ENCODE results near the gene SERTAD3. TPM values are rescaled to one million over a fixed set of nuclear protein-coding genes. Genes with fewer than 3 reads are reported as not detected.

Gene SERTAD3
- total RNA-seq, 1 experiment from 2014 or later: 30.9 TPM

- no peaks in the 10 kb centered on the region for H3K9me3 ChIP-seq (ENCODE audit: control insufficient read depth, low read depth, low read length)
- H3K27ac ChIP-seq (ENCODE audit: insufficient read length, low read depth, low read length): no peak overlapping the region
- H2BK5ac ChIP-seq (ENCODE audit: insufficient read length, low read length): no peak overlapping the region
- no peak overlapping the region for H2BK20ac ChIP-seq (ENCODE audit: low read depth, low read length, poor library complexity, severe bottlenecking)
- no peak overlapping the region for H3K14ac ChIP-seq (ENCODE audit: insufficient read depth, low read length)
- no peak overlapping the region for H3K9ac ChIP-seq (ENCODE audit: extremely low read depth, insufficient read length, low read length)
- Mint-ChIP-seq H3K27me3 (ENCODE audit: low read depth) (peaks cover 36% of the 10 kb centered on the region), H3K36me3 (ENCODE audit: insufficient read depth in 1 of 3, low read depth in 3 of 3) (0 out of 7 replicates have a peak, but pooled peaks cover 0 to 4% (median 0%) of the 10 kb centered on the region in 3 experiments), H3K9me3 (peaks cover 0 to 5% of the 10 kb centered on the region in 2 experiments; a peak in 2 of 5 replicates), H3K4me1 (peaks cover 6% of the 10 kb centered on the region in 2 experiments), H3K4me3 (no peak overlapping the region), H3K27ac (no peak overlapping the region)
- no peaks in the 10 kb centered on the region for H3K79me1 ChIP-seq (ENCODE audit: insufficient read depth, low read depth, low read length, poor library complexity, severe bottlenecking)
- H4K91ac ChIP-seq (ENCODE audit: insufficient read length, low read depth, low read length): no peak overlapping the region
- no peaks in the 10 kb centered on the region for H3K23me2 ChIP-seq (ENCODE audit: insufficient read length, low read depth, low read length, poor library complexity, severe bottlenecking)
- WGBS (ENCODE audit: extremely low coverage, insufficient read length, low lambda C conversion rate): no CpG with 5 or more reads among the region's 3 CpGs
- no peak overlapping the region for H3K56ac ChIP-seq (ENCODE audit: insufficient read length, low read depth, low read length)
- no peaks in the 10 kb centered on the region for H4K20me1 ChIP-seq (ENCODE audit: control insufficient read depth, insufficient read depth, insufficient read length)
- no peak overlapping the region for H3K4me2 ChIP-seq (ENCODE audit: insufficient read depth, insufficient read length, low read length)
- H3K79me2 ChIP-seq (ENCODE audit: insufficient read depth, low read length): no peaks in the 10 kb centered on the region
- no peak overlapping the region for H2BK12ac ChIP-seq (ENCODE audit: insufficient read length, low read depth, low read length)
- H3K23ac ChIP-seq (ENCODE audit: insufficient read length, low read depth, low read length): no peak overlapping the region
- no peak overlapping the region for H3K4ac ChIP-seq (ENCODE audit: low read depth, low read length)
- no peak overlapping the region for H4K5ac ChIP-seq (ENCODE audit: insufficient read length, low read depth, low read length)
- no peaks in the 10 kb centered on the region for H3K4me1 ChIP-seq (ENCODE audit: insufficient read depth, low read length)
- H2BK120ac ChIP-seq (ENCODE audit: low read depth, low read length, poor library complexity, severe bottlenecking): no peak overlapping the region
- no peak overlapping the region for H2AFZ ChIP-seq (ENCODE audit: low read length)
- H2AK5ac ChIP-seq (ENCODE audit: insufficient read length, low read length): no peak overlapping the region
- no peak overlapping the region for H3K18ac ChIP-seq (ENCODE audit: insufficient read length, low read depth, low read length)
- no peak overlapping the region for H4K8ac ChIP-seq (replicated peaks; ENCODE audit: insufficient read length, low read depth, low read length)
- DNase-seq: no peak
- H2BK15ac ChIP-seq (ENCODE audit: low read depth, low read length): no peak overlapping the region
- H3T11ph ChIP-seq (ENCODE audit: low read length): no peak overlapping the region
- no peak for TF ChIP-seq CTCF (conservative IDR thresholded peaks at IDR 0.05)
- H3K27me3 ChIP-seq (ENCODE audit: insufficient read depth, low read length): peaks cover 9% of the 10 kb centered on the region; the same call in 1 of the 2 replicates
Observed at GRCh38 chr19:40471111-40471510, 27.0 kb upstream of the SERTAD3 start.
